Gastroesophageal sphincter (tissue), 3 donors: ENCODE data around the gene OR2A5.

Source experiments
- POLR2AphosphoS5 ChIP-seq: sonication (generic); formaldehyde crosslinking; IDR thresholded peaks from one replicate; pipeline ENCODE4 v1.6.1; 2017; ENCODE audit warnings: antibody characterized with exemption
- TF ChIP-seq, protein P1 (sequence below), 4 experiments: fragments of 200-600 bp in 2 of 4; fragments of 450-650 bp in 2 of 4; sonication (generic) in 1 of 4; IDR thresholded peaks; one replicate each; pipeline ENCODE4 v1.5.1; 2017 to 2019; ENCODE audit warnings: antibody characterized with exemption in 4 of 4, mild to moderate bottlenecking in 2 of 4, moderate library complexity in 2 of 4

DNA sequence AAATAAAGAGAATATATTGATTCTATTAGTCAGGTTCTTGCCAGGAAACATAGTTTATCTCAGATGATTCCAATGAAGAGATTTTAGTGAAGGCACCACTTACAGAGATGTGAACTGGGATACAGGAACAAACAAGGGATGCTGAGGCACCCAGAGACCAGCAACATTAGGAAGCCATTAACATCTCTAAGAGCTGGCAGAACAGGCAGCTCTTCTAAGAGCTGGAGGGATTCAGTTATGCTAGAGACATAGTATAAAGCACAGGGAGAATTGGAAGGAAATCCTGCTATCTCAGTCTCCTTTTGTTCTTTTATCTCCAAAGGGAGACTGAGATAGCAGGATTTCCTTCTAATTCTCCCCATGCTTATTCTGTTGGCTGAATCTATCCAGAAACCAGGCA lies 26.6 kb upstream of the OR2A5 start:
- TF ChIP-seq, protein P1, sequence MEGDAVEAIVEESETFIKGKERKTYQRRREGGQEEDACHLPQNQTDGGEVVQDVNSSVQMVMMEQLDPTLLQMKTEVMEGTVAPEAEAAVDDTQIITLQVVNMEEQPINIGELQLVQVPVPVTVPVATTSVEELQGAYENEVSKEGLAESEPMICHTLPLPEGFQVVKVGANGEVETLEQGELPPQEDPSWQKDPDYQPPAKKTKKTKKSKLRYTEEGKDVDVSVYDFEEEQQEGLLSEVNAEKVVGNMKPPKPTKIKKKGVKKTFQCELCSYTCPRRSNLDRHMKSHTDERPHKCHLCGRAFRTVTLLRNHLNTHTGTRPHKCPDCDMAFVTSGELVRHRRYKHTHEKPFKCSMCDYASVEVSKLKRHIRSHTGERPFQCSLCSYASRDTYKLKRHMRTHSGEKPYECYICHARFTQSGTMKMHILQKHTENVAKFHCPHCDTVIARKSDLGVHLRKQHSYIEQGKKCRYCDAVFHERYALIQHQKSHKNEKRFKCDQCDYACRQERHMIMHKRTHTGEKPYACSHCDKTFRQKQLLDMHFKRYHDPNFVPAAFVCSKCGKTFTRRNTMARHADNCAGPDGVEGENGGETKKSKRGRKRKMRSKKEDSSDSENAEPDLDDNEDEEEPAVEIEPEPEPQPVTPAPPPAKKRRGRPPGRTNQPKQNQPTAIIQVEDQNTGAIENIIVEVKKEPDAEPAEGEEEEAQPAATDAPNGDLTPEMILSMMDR (IDR thresholded peaks at IDR 0.05) = no peak
- TF ChIP-seq POLR2AphosphoS5 = no peak
